Iris pigment epithelial cell (primary cell): ENCODE results near the gene ZFP91.
"Not testable (repeated sequence)": the region's sequence is repeated elsewhere in the genome, so short reads cannot be mapped to it uniquely, and the experiment has no call there.

Source experiments
- DNase-seq: peaks from one replicate; pipeline ENCODE4 v3.0.0-alpha.2; 2011; ENCODE audit warnings: low read depth

The ZFP91 gene, protein sequence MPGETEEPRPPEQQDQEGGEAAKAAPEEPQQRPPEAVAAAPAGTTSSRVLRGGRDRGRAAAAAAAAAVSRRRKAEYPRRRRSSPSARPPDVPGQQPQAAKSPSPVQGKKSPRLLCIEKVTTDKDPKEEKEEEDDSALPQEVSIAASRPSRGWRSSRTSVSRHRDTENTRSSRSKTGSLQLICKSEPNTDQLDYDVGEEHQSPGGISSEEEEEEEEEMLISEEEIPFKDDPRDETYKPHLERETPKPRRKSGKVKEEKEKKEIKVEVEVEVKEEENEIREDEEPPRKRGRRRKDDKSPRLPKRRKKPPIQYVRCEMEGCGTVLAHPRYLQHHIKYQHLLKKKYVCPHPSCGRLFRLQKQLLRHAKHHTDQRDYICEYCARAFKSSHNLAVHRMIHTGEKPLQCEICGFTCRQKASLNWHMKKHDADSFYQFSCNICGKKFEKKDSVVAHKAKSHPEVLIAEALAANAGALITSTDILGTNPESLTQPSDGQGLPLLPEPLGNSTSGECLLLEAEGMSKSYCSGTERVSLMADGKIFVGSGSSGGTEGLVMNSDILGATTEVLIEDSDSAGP

GRCh38 chr11:58578635-58579191, at the start of gene ZFP91:
Gene ZFP91 (plus strand): TSS chr11:58579063. CDS start chr11:58579282, 219 bp downstream.
- peak; percentile 99 for DNase-seq

- DNase-seq: no peak
Measured at GRCh38 chr11:58530236-58530635, 48.6 kb upstream of the ZFP91 start.

DNA sequence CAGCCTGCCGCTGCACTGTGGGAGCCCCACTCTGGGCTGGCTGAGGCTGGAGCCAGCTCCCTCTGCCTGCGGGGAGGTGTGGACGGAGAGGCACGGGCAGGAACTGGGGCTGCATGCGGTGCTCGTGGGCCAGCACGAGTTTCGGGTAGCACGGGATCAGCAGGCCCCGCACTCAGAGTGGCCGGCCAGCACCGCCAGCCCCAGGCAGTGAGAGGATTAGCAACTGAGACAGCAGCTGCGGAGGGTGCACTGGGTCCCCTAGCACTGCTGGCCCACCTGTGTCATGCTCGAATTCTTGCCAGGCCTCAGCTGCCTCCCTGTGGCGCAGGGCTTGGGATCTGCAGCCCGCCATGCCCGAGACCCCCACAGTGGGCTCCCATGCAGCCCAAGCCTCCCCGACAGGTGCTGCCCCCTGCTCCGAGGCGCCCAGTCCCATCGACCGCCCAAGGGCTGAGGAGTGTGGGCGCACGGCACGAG, 47.0 kb upstream of the ZFP91 start:
- DNase-seq: no peak

GRCh38 chr11:58546841-58547240, 32.0 kb upstream of the ZFP91 start:
- DNase-seq: no peak

- DNase-seq: no peak
Measured at GRCh38 chr11:58549644-58550043, 29.2 kb upstream of the ZFP91 start.

- no peak for DNase-seq
Measured at GRCh38 chr11:58560842-58561241, 18.0 kb upstream of the ZFP91 start.

DNA sequence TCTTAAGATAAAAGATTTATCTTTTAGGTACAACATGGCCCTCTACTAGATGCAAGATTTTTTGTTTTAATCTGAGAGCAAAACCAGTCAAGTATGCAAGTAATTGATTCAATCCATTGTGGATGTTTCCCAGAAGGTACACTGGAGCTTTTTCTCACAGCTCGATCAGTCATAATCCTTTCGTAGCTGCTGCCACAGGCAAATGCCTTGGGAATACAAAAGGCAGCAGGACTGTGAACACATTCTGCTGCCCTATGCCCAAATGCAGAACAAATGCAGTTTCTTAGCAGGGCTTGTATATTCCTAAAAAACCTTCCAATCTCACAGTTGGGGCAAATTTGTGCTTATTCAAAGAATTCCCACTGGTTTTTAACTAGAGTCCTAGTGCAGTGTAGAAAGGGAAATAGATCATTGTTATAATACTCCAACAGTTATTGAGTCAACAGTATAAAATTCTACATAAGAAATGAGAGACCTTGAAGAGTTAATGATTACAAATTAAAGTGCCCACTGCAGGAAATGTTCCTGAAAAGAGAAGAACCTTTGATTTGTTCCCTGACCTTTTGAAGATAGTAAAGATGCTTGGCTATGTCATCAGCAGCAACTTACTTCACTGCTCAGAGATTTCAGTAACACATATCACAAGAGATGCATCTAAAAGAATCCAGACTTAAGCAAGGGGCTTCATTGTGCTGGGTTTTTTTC, 17.3 kb upstream of the ZFP91 start:
- no peak for DNase-seq

DNA sequence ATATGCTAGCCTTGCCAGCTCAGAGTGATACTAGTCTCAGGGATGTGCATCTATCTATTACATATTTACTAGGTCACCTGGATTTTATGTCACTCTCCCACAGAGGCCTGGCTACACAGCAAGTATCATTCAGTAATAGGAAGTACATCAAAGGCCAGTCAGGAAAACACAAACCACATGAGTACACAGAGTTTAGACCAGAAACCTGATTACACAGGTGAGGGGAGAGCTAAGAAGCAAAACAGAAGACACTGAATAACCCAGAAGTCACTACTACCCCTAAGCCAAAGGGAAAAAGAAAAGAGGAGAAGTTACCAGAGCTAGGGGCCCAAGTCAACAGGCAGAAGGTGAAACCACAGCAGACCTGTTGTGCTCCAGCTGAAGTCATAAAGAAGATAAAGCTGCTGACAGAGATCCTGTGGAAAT, 16.5 kb upstream of the ZFP91 start:
- DNase-seq: no peak

GRCh38 chr11:58564231-58564630, 14.6 kb upstream of the ZFP91 start:
- no peak for DNase-seq

GRCh38 chr11:58567889-58568512, 10.9 kb upstream of the ZFP91 start:
- DNase-seq: peak; percentile 64

DNA sequence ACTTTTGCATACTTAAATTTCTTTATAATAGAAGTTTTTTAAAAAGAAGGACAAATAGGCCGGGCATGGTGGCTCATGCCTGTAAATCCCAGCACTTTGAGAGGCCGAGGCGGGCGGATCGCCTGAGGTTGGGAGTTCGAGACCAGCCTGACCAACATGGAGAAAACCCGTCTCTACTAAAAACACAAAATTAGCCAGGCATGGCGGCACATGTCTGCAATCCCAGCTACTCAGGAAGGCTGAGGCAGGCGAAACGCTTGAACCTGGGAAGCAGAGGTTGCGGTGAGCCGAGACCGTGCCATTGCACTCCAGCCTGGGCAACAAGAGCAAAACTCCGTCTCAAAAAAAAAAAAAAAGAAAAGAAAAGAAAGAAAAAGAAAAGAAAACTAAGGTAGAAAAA, 6.0 kb upstream of the ZFP91 start:
- not testable (repeated sequence) for DNase-seq

GRCh38 chr11:58573451-58574104, 5.3 kb upstream of the ZFP91 start:
- DNase-seq: peak; percentile 91

DNA sequence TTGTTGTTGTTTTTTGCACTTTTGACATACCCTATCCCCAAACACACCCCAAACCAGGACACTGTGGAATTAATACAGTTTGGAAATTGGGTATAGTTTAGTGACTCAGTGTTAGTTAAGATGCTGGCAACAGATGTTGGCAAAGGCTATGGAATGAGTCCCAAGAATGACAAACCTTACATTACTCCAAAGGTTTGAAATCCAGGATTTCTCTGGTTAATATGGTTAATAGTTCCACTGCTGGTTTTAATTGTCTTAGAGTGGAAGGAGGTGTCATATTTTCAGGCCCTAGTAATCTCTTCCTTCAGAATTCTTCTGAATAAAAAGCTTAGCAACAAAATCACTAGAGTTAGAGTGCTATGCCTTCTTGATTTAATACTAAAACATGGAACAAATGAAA, 4.0 kb upstream of the ZFP91 start:
- DNase-seq: peak; percentile 30

DNA sequence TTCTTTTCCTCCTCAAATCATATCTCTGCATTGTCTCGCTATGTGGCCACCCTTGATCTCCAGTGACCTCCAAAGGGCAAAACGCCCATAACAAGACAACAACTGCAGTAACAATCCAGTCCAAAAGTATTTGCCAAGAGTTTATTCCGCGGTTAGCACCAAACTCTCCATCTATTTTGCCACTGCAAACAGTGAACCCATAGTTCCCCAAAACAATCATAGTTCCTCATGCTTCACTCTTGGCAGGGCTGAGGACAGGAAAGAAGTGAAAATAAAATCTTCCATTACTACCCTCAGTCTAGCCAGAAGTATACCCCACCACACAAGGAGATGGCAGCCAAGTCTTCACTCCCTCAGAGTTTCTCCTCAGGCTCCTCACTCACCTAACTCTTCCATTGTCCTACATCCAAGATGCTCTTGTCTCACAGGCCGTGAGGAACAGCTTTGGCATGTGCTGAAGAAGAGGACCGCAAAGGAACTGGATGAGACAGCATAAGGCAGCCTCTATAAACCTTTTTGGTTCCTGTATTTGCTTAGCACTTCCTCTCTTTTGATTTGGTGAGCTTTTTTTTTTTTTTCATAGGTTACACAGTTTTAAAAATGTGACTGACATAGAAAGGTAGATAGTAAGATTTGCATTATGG, 3.4 kb upstream of the ZFP91 start, which contains the start of gene LPXN:
Gene LPXN, minus strand, starts transcription at position 480 of the 644 bp plus-strand sequence. Its CDS starts 84 bp downstream, at position 396.
- DNase-seq: peak; percentile 65

DNA sequence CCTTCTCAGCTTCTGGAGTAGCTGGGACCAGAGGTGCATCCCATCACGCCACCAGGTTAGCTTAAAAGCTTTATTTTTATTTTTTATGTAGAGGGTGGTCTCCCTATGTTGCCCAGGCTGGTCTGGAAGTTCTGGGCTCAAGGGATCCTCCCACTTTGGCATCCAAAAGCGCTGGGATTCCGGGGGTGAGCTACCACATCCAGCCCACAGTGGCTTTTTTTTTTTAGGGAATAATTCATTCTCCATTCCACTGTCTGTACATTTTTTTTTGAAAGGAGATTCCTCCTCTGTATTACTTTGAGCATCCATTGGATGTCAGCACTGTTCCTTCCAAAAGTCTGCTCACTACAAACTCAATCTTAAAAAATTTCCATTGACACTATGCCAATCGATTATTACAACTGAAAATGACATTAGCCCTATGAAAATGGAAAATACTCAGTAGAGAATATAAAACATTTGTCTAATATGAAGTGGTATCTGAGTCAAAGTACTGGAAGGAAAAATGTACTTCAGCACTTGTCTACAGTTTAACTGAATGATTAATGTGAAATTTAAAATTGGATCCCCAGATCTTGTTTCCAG, 1.9 kb upstream of the ZFP91 start:
- peak; percentile 58 for DNase-seq

- peak; percentile 92 for DNase-seq
Measured at GRCh38 chr11:58577555-58578135, 1.2 kb upstream of the ZFP91 start.

DNA sequence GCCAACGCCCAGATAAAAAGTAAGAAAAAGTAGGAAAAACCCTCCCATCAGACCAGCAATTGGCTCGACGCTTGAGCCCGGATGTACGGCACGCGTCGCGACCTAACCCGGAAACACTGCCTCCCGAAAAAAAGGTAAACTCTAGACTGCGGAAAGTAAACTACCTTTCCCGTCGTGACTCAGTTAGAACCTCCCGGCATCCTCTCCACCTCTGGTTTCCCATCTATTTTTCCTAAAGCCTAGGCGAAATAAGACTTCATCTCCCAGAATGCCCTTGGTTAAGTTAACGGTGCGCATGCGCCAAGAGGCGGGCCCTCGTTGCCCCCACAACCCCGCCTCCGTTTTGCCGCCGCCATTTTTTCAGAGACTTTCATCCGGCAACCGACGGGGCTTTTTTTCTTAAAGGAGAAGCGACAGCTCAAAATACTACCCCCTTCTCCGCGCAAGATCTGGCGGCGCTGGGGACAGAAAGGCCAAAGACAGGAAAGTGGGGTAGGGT, 678 bp upstream of the ZFP91 start:
- DNase-seq: peak; percentile 98

DNA sequence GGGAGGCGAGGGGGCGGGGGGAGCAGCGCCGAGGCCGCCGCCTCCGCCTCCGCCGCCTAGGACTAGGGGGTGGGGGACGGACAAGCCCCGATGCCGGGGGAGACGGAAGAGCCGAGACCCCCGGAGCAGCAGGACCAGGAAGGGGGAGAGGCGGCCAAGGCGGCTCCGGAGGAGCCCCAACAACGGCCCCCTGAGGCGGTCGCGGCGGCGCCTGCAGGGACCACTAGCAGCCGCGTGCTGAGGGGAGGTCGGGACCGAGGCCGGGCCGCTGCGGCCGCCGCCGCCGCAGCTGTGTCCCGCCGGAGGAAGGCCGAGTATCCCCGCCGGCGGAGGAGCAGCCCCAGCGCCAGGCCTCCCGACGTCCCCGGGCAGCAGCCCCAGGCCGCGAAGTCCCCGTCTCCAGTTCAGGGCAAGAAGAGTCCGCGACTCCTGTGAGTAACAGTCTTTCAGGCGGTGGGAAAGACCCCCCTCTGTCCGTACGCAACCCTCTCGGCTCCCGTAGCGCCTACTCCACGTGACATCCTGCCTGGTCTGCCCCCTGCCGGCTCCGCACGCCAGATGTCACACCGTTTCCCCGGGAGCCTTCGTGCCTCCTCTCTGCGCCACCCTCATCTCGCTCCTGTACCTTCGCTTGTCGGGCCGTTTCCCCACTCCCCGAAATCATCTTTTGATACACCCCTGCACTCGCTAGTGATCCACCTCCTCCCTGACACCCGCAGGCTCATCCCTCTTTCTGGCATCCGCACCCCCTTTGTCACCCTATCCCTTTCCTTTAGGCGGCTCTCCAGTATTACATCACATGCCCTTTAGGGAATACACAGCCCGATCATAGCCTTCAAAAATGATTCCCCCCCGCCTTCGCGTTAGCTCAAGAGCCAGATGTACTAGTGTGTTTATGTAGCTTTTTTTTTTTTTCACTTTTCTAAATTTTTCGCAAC, 598 bp downstream of the ZFP91 start:
- DNase-seq: peak; percentile 92

DNA sequence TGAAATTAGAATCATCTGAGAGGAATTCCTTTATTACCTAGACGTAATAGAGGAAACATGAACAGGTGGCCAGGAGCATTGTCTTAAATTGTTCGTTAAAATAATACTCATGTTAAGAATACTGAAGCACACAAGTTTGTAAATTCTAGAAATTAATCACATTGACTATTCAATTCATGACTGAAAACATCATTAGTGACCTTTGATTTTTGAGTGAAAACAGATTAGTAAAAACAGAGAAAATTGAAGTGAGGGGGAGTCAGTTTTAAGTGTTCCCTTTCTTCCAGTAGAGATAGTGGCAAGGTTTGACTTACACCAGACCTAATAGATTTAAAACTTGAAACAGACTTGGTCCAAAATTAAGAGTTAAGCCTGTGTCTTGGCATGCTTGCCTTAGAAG, 1.4 kb downstream of the ZFP91 start:
- no peak for DNase-seq
